Transverse colon (tissue), 4 donors: Measurements from ENCODE around the gene C2orf92. TPM values are rescaled to one million over a fixed set of nuclear protein-coding genes. Genes with fewer than 3 reads are reported as not detected.

Experiments
- DNase-seq: peaks from one replicate; pipeline ENCODE4 v3.0.0-alpha.2; 2019
- H3K27ac ChIP-seq, 4 donors: fragments of 200-600 bp; sonication (generic); 2 replicates each; pipeline ENCODE4 v1.5.1; 2016 to 2018; ENCODE audit warnings: inconsistent platforms in 4 of 4
- H3K27me3 ChIP-seq: fragments of 200-600 bp; sonication (generic); 2 replicates; pipeline ENCODE4 v1.5.1; 2017; ENCODE audit warnings: inconsistent platforms
- H3K36me3 ChIP-seq, 4 donors: fragments of 200-600 bp; sonication (generic); 2 replicates each; pipeline ENCODE4 v1.5.1; 2017 to 2019; ENCODE audit warnings: inconsistent platforms in 4 of 4
- H3K4me1 ChIP-seq, 4 donors: fragments of 200-600 bp; sonication (generic); 2 replicates each; pipeline ENCODE4 v1.5.1; 2017 to 2020; ENCODE audit warnings: inconsistent platforms in 4 of 4
- H3K4me3 ChIP-seq, 4 donors: fragments of 200-600 bp; sonication (generic); 1 replicate in 1 of 4; 2 replicates in 3 of 4; pipeline versions ENCODE4 v1.5.1 to v1.6.1; 2017 to 2019; ENCODE audit warnings: inconsistent platforms in 4 of 4
- H3K9me3 ChIP-seq, 2 donors: fragments of 200-600 bp; sonication (generic); 2 replicates each; pipeline ENCODE4 v1.5.1; 2017 to 2019; ENCODE audit warnings: inconsistent platforms in 2 of 2
- EP300 ChIP-seq: sonication (generic); formaldehyde crosslinking; IDR thresholded peaks from one replicate; pipeline ENCODE4 v1.6.1; 2017; ENCODE audit warnings: antibody characterized with exemption, low read depth
- POLR2A ChIP-seq: fragments of 450-650 bp; IDR thresholded peaks from one replicate; pipeline ENCODE4 v1.6.1; 2016; ENCODE audit warnings: antibody characterized with exemption, mild to moderate bottlenecking, moderate library complexity
- POLR2AphosphoS5 ChIP-seq, 3 donors: sonication (generic); formaldehyde crosslinking; IDR thresholded peaks; one replicate each; pipeline ENCODE4 v1.6.1; 2016; ENCODE audit warnings: antibody characterized with exemption in 3 of 3
- WGBS, 2 donors: methylation state at CpG; one replicate each; pipeline ENCODE4 v1.1.5; 2018; ENCODE audit warnings: low coverage in 1 of 2; 5-methylcytosine and 5-hydroxymethylcytosine counted together
- in situ Hi-C, 4 donors: fragments of 200-750 bp; cut with MboI; loops; one replicate each; pipeline versions ENCODE4 v1.15.0 to v1.15.1; 2017; ENCODE audit warnings: low sequenced_read_pairs in 3 of 4, low pct_ligation_motif_present in 1 of 4, low pct_unique_long_range_greater_than_20kb in 1 of 4
- intact Hi-C: fragments of 100-400 bp; cut with DNase I; formaldehyde crosslinking; loops from one replicate; pipeline ENCODE4 v1.15.1; 2023; ENCODE audit warnings: low total_unique reads
- total RNA-seq, 4 donors: library from RNA; depleted of rRNA; stranded (reverse); fragments of >200 nt; gene quantifications; one replicate each; pipeline ENCODE4 v1.1.0, GENCODE V29; 2016
- TF ChIP-seq, protein P1 (sequence below), 5 experiments: fragments of 200-600 bp in 3 of 5; fragments of 450-650 bp in 2 of 5; sonication (generic) in 3 of 5; IDR thresholded peaks; 1 replicate in 2 of 5; 2 replicates in 3 of 5; pipeline ENCODE4 v1.5.1; 2016 to 2017; ENCODE audit warnings: antibody characterized with exemption in 5 of 5, inconsistent platforms in 3 of 5, mild to moderate bottlenecking in 2 of 5, moderate library complexity in 1 of 5

Gene C2orf92
- total RNA-seq, 4 donors from 2014 or later = 13.8 to 27.3 (median 17.9) TPM

DNA sequence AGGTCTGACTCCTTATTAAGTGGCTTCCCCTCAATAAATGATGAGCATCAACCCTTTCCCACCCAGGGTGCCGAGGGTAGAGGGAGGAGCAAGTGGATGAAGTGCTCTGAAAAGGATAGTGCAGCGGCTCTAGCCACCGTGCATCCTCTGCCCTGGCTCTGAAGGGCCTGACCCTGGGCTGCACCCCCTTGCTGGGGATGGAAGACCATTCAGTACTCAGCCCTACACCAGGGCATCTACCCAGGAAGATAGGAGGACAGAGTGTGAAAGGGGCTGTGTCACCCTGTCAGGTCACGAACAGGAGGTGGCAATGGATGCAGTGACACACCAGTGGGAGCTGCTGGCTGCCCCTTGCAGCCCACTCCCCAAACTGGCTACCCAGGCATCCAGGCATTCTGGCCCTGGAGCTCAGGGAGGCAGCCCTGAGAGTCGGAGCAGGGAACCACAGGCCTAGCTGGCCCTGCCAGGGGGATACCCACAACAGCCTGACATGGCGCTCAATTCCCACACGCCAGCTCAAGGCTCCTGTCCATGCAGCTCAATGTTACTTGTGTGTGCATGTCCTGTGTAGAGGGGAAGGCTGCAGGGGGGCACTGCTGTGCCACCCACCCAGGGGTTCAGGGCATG, 13.3 kb upstream of the C2orf92 start:
- Histone ChIP-seq H3K9me3 (no peaks in the 10 kb centered on the region), H3K27ac (no peak overlapping the region), H3K36me3 (peaks cover 0 to 17% (median 3%) of the 10 kb centered on the region in 4 donors), H3K4me3 (no peak overlapping the region), H3K27me3 (no peaks in the 10 kb centered on the region), H3K4me1 (peaks cover 0 to 7% (median 3%) of the 10 kb centered on the region in 4 donors)
- TF ChIP-seq, protein P1, sequence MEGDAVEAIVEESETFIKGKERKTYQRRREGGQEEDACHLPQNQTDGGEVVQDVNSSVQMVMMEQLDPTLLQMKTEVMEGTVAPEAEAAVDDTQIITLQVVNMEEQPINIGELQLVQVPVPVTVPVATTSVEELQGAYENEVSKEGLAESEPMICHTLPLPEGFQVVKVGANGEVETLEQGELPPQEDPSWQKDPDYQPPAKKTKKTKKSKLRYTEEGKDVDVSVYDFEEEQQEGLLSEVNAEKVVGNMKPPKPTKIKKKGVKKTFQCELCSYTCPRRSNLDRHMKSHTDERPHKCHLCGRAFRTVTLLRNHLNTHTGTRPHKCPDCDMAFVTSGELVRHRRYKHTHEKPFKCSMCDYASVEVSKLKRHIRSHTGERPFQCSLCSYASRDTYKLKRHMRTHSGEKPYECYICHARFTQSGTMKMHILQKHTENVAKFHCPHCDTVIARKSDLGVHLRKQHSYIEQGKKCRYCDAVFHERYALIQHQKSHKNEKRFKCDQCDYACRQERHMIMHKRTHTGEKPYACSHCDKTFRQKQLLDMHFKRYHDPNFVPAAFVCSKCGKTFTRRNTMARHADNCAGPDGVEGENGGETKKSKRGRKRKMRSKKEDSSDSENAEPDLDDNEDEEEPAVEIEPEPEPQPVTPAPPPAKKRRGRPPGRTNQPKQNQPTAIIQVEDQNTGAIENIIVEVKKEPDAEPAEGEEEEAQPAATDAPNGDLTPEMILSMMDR (IDR thresholded peaks at IDR 0.05) = no peak
- TF ChIP-seq EP300 (no peak), POLR2A (no peak), POLR2AphosphoS5 (IDR thresholded peaks at IDR 0.05) (no peak)
- intact Hi-C loops = no loop called here
- no peak for DNase-seq
- 96% methylated on average over 7 of the region's 7 CpGs; no CpG with 5 or more reads in 1 of the 2 donors for WGBS, 2 donors
- in situ Hi-C loops = loop anchor here in 1 of 4 donors (25.0 kb wide), 1 partner anchor 1594 kb away; no protein-coding TSS in a partner anchor

GRCh38 chr2:97656905-97657587, 12.5 kb upstream of the C2orf92 start:
- H3K36me3 ChIP-seq = peaks cover 0 to 17% (median 3%) of the 10 kb centered on the region in 4 donors
- intact Hi-C loops (no loop called here), in situ Hi-C loops (loop anchor here in 1 of 4 donors (25.0 kb wide), 1 partner anchor 1595 kb away; no protein-coding TSS in a partner anchor)
- no peak overlapping the region for H3K27ac ChIP-seq
- no peaks in the 10 kb centered on the region for H3K9me3 ChIP-seq
- no peak for TF ChIP-seq POLR2AphosphoS5 (IDR thresholded peaks at IDR 0.05)
- TF ChIP-seq, protein P1 (IDR thresholded peaks at IDR 0.05) = no peak
- no peak overlapping the region for H3K4me3 ChIP-seq
- DNase-seq = no peak
- no peaks in the 10 kb centered on the region for H3K27me3 ChIP-seq
- peaks cover 5 to 15% (median 8%) of the 10 kb centered on the region in 4 donors for H3K4me1 ChIP-seq
- WGBS, 2 donors = 78 to 80% methylated on average over 5 to 15 of the region's 15 CpGs

GRCh38 chr2:97657986-97658690, 11.4 kb upstream of the C2orf92 start:
- H3K27me3 ChIP-seq = no peaks in the 10 kb centered on the region
- intact Hi-C loops (no loop called here), in situ Hi-C loops (loop anchor here in 1 of 4 donors (25.0 kb wide), 1 partner anchor 1596 kb away; no protein-coding TSS in a partner anchor)
- no peak overlapping the region for H3K4me3 ChIP-seq
- no peak for DNase-seq
- TF ChIP-seq POLR2AphosphoS5 (IDR thresholded peaks at IDR 0.05) (no peak), POLR2A (no peak), EP300 (no peak)
- TF ChIP-seq, protein P1 (IDR thresholded peaks at IDR 0.05) = no peak
- H3K36me3 ChIP-seq = peaks cover 0 to 17% (median 3%) of the 10 kb centered on the region in 4 donors
- no peaks in the 10 kb centered on the region for H3K9me3 ChIP-seq
- no peak overlapping the region for H3K27ac ChIP-seq
- H3K4me1 ChIP-seq = peaks cover 11 to 26% (median 18%) of the 10 kb centered on the region in 4 donors
- 96% methylated on average over 35 of the region's 37 CpGs; no CpG with 5 or more reads in 1 of the 2 donors for WGBS, 2 donors

DNA sequence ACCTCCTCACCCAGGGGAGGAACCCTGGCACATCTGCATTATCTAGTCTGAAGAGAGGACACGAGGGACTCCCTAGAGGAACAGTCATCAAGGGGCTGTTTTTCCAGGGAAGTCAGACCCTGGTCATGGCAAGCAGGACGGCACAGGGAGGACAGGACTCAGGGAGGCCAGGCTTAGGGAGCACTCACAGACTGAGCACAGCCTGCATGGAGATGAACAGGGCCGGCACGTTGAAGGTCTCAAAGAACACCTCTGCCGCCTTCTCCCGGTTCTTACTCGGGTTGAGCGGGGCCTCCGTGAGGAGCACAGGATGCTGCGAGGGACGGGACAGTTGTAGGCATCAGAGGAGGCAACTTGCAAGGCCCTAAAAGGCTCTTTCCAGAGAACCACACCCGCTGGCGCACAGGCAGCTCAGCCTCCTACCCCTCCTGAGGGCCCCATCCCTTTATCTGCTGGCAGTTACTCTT, 10.8 kb upstream of the C2orf92 start:
- TF ChIP-seq POLR2AphosphoS5 (IDR thresholded peaks at IDR 0.05) (no peak), POLR2A (no peak), EP300 (no peak)
- TF ChIP-seq, protein P1 (IDR thresholded peaks at IDR 0.05) = no peak
- in situ Hi-C loops = loop anchor here in 1 of 4 donors (25.0 kb wide), 1 partner anchor 1596 kb away; no protein-coding TSS in a partner anchor
- Histone ChIP-seq H3K27ac (no peak overlapping the region), H3K9me3 (no peaks in the 10 kb centered on the region), H3K4me1 (peaks cover 11 to 27% (median 18%) of the 10 kb centered on the region in 4 donors), H3K36me3 (peaks cover 0 to 17% (median 3%) of the 10 kb centered on the region in 4 donors), H3K4me3 (no peak overlapping the region), H3K27me3 (no peaks in the 10 kb centered on the region)
- 95 to 100% methylated on average over 1 to 13 of the region's 13 CpGs for WGBS, 2 donors
- intact Hi-C loops = no loop called here
- no peak for DNase-seq
